Stimulated activated CD4-positive, alpha-beta T cell treated with anti-CD3 and anti-CD28 coated beads, Interleukin-15, amount 100 ng/mL, for 24 hours (primary cell): ENCODE measurements around the gene DMRT3.

Source experiments
- DNase-seq: peaks from one replicate; pipeline ENCODE4 v3.0.0-alpha.2; 2020

Gene DMRT3, protein sequence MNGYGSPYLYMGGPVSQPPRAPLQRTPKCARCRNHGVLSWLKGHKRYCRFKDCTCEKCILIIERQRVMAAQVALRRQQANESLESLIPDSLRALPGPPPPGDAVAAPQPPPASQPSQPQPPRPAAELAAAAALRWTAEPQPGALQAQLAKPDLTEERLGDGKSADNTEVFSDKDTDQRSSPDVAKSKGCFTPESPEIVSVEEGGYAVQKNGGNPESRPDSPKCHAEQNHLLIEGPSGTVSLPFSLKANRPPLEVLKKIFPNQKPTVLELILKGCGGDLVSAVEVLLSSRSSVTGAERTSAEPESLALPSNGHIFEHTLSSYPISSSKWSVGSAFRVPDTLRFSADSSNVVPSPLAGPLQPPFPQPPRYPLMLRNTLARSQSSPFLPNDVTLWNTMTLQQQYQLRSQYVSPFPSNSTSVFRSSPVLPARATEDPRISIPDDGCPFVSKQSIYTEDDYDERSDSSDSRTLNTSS

DNA sequence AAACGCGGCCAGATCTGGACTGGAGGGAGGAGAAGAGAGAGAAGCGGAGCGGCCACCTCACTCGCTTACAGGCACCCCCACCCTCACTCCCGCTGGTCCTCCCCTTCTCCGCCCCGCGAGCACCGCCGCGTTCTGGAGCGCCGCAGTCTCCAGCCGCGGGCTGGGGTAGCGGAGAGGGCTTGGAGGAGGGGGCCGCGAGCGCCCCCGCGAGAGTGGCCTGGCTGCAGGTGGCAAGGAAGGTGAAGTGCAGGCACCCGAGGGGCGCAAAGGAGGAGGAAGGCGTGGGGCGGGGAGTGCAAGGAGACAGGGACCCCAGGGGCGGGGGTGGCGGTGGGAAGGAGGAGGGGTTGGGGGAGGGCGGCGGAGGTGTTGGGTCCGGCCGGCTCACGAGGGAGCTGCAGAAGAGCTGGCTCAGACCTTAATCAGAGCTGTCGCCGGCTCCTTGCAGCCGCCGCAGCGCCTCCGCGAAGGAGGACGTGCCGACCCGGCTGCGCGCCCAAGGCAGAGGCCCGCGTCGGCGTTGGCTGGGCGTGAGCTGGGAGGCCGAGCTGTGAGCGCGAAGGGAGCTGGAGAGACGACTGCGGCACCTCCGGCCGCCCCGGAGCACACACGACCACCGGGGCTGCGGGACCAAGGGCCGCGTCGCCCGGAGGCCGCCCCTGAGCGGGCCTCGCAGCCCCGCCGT, at the start of gene DMRT3:
TSS of gene DMRT3 (plus strand) at position 398 of the 685 bp plus-strand sequence. CDS start 347 bp downstream, outside the sequence.
- DNase-seq, result peak; percentile 37

DNA sequence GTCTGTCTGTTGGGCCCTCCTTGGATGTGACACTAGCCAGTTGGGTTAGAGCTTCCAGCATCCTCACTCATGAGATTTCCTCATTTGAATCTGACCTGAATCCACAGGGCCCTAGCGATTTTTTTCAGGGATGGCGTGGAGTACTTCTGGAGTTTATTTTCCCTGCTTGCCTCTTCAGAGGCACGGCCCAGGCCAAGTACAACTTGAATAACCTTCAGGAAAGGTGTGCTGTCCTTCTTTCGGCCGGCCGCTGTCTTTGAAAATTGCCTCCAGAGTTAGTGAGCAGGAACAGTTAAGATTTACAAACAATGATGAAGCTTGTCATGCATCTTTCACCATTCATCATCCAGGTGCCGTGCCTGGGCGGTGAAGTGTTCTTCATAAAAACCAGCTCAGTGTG, 49.5 kb upstream of the DMRT3 start:
- no peak for DNase-seq

DNA sequence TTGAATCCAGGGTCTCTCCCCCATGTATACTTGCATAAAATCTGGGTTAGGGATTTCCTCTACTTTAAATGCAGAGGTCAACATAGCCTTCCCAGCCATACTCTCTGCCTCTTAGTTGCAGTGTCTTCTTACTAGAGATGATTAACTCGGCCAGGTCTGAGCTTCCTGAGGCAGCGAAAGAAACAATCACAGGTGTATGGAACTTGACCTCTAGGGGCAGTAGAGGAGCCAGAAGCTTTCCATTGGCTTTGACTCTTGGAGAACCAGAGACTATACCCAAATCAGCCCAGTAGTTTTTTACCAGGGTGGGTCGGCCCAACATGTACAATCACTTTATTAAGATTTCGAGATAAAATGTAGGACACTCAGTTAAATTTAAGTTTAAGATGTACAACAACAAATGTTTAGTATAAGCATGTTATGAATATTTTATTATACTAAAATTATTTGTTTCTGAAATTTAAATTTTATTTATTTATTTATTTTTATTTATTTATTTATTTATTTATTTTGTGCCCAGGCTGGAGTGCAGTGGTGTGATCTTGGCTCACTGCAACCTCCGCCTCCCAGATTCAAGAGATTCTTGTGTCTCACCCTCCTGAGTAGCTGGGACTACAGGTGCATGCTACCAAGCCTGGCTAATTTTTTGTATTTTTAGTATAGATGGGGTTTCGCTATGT, 48.0 kb upstream of the DMRT3 start:
- DNase-seq, result peak; percentile 8

DNA sequence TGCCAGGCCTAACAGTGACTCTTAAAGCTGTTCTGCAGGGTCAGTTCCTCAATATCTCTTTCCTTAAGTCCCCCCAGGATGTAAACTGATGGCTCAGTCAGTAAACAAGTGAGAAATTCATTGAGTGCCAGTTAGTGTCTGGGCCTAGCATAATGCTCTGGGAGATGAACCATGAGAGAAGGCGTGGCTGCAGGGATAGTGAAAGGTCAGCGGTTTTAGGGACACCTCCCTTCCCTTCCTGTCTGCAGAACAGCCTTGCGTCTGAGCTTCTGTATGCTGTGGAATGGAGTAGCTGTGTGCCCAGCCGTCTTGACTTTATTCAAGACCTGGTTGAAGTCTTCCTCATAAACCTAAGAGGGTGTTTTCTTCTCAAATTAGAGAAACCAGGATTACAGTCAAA, 46.7 kb upstream of the DMRT3 start:
- DNase-seq, result no peak

DNA sequence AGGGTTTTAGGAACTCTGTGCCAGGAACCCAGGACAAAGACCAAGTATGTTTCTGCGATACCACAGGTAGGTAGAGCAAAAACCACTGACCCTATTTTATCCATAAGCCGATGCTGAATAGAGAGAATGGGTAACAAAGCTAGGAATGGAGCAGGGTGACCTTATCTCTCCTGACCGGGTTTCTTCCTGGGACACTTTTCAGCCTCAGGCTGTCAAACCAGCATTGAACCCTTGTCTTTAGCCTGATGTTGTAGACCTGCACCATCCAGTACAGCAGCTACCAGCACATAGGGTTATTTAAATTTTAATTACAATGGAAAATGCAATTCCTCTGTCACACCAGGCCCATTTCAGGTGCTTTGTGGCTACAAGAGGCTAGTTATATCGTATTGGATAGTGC, 43.1 kb upstream of the DMRT3 start:
- DNase-seq, result no peak

DNA sequence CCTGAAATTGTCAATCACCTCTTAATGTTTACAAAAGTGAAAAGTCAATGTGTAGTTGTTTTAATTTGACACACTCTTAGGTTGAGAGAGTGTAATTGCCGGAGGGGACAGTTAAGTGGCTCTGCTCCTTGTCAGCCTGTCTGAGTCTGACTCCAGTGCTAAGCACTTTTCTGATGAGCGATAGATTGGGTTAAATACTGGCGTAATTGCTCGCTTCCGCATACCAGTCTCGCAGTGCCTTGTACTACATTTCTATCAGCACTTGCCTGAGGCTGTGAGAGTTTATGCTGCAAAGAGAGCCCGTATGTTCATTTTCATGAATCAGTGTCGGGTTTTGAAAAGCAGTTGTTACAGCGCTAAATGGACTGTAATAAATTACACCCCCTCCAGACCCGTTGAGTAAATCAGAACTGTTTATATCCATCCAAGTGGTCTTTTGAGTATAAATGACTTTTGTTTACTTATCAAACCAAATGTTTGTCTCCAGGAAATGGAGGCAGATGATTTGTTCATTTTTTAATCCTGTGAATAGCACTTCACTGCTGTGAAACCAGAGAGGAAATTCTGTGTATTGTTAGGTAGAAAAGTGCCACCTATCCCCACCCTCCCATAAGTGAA, 41.0 kb upstream of the DMRT3 start:
- DNase-seq, result no peak

DNA sequence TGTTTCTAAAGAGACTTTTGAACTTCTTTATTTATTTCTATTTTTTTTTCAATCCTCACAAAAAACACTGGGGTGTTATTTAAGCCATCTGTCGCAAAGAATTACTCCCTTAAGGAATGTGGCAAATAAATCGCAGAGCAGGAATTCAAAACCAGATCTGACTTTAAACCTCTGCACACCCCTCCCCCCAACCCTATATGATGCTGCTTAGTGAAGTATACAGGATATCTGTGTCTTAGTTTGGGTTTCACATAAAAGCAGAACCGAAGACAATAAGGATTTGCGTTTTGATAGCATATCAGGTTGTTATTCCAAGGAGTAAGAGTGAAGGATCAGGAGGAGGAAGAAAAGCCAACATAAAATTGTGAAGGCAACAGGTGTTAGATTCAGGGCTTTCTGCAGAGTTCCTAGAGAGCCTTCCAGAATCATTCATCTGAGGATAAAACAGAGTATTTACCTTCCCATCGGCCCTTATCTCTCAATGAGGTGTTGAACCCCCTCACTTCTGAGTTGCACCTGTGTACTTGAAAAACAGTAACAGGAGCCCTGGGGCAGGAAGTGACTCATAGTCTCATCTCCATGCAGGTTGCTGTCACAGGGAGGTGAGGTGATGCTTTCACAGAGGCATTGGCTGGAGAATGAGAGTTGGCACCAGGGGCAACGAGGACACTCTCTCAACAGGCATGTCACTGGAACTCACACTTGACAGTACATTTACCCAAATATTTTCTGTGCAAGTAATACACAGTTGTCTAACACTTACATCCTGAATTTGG, 33.5 kb upstream of the DMRT3 start:
- no peak for DNase-seq

DNA sequence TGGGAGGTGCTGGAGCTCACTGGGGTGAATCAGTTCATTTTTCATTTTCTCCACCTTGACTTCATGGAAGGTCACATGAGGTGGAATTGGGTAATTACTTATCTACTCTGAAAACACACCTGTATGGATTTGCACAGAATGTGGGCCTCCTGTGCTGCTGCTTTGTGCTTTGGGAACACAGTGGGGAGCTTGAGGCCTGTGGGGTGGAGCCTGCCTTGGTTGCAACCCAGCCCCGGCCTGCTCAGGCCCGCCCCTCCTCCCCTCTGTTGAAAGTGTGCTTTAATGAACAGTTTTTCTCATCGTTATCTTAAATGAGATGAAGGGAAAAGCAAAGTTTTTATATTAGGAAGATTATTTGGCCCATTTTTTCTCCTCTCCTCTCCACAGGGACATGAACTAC, 28.5 kb upstream of the DMRT3 start:
- DNase-seq, result no peak

DNA sequence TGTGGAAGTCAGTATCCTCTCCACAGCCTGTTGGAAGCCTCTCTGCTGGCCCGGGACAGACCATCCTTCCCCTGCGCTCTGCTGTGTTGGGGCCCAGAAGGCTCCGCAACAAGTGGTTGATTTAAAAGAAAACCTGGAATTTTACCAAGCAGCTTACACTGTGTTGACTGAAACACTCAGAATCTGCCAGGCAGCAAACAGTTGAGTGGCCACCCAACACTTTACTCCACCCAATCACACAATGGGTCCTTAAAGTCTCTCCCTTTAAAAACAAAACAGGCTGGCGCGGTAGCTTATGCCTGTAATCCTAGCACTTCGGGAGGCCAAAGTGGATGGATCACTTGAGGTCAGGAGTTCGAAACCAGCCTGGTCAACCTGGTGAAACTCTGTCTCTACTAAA, 28.0 kb upstream of the DMRT3 start:
- DNase-seq, result no peak

DNA sequence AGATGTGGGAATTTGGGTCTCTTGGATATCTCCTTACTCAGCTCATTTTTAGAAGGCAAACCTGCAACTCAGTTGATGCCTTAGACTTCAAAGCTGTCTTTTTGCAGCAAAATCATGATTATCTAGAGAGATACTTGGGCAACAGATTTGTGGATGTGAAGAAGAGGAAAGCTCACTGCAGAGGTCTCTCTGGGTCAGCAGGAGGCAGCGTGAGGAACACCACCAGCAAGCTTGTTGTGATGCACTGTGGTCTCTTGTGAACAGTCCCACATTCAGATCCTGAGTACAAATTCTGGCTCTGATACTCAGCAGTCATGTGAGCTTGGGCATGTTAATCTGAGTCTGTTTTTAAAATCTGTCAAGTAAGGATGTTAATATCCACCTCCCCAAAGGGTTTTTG, 26.3 kb upstream of the DMRT3 start:
- no peak for DNase-seq

DNA sequence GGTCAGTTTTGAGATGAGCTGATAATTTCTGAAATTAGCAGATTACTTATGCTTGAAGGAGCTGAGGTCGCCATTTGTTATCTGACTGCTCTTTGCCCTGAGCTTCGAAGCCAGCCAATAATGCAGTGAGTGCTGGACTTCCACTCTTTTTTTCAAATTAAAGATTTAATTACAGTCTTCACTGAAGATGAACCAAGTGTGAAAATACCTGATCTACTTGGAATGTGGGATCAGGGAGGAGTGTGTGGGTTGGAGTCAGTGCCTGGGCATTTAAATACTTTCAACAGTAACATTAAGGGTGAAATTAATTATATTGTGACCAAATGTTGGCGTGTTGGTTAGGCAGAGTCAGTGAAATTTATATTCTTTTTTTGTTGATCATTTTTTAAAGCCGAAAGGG, 23.9 kb upstream of the DMRT3 start:
- DNase-seq, result no peak

DNA sequence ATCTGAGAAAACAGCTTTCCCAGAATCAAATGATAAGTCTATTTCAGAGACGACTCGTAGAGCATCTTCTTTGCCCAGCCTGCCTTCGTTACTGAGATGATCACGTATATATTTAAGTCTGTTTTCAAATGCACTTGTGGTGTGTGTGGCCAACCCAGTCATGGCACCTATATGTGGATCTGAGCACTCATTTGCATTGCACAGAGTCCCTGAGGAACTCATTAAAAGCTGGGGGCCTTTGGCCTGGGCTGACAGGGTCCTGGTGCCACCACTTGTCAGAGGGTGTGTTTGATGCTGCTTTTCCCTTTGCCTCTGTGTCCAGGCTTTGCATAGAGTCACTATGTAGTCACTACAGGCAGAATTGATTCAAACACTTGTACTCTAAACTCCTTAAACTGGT, 17.4 kb upstream of the DMRT3 start:
- DNase-seq, result no peak

DNA sequence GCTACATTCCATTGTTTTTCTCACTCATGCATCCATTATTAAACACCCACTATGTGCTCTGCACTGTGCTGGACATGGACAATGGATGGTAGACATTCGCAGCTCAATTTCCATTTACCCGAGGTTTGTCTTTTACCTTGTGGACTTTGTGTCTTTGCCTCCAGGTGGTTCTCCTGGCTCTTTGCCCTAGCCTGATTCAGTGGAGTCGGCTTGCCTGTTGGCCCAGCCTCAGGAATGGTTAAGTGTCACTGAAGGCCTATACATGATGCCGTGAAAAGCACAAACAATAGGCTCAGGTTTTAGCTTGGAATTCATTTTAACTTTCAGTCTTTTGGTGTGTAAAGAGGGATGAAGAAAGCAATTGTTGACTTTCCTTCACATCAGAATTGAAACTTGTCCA, 16.5 kb upstream of the DMRT3 start:
- no peak for DNase-seq

DNA sequence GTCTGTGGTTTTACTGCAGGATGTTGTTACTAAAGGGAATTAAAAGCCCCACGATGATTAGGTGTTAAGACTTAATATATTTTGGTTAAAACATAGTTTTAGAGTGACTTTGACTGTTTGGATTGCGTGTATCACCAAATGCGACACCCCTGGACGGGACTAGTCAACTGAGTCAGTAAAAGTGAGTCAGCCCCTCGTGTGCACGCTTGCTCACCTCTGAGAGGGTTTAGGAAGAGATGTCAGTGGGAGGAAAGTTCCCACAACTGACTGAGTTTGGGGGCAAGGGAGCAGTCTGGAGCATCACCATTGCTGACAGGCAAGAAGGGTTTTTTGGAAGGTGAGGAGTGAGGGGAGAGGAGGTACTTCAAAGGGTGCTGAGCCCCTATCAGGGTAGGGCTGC, 14.4 kb upstream of the DMRT3 start:
- DNase-seq, result no peak

DNA sequence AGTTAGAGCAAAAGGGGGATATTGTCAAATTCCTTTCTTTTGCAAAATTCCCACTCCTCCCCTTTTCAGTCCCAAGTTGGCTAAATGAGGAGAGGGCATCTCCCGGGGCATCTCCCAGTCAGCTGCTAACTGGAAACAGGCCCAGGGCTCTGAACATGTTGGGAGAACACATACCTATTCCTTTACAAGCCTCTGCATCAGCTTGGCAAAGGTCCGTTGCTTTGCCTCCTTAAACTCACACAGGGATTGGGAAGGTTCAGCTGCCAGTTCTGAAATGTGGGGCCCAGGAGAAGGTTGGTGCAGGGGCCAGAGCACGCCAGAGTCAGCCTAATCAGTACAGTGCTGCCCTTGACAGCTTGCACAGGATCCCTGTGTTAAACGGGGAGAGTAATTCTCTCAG, 11.0 kb upstream of the DMRT3 start:
- DNase-seq, result no peak

DNA sequence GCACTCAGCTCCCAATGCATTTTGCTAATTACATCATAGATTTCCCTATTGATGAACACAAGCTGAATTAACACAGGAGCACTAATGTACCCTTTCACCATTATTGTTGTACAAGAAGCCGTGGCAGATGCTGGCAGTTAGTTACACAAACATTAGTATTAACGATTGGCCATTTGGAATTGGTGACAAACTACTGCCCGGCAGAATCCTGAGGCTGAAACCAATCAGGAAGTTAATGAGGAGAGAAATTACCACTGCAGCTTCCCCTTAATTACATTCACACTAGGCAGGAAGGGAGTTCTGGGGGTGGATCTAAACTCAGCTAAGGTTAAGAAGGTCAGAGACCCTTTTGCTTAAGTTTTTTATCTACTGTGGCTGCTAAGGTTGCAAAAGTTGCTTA, 9.6 kb upstream of the DMRT3 start:
- no peak for DNase-seq

DNA sequence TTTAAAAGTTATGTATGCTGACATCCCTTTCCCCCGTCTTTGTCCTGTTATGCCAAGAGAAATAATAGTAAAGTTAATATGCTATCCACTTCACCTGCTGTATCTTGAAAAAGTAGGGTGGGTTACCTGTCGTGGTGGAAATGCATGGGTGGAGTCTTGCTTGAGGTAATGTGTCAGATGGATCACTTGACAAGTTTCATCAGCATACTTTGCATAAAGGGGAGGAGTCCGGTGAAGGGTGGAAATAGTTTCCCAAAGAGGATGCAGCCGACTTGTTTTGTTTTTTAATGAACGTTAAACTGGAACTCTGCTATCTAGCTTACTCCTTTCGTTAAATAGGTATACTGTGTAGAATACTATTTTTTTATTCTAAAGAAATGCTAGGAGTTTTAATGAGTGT, 9.0 kb upstream of the DMRT3 start:
- no peak for DNase-seq

DNA sequence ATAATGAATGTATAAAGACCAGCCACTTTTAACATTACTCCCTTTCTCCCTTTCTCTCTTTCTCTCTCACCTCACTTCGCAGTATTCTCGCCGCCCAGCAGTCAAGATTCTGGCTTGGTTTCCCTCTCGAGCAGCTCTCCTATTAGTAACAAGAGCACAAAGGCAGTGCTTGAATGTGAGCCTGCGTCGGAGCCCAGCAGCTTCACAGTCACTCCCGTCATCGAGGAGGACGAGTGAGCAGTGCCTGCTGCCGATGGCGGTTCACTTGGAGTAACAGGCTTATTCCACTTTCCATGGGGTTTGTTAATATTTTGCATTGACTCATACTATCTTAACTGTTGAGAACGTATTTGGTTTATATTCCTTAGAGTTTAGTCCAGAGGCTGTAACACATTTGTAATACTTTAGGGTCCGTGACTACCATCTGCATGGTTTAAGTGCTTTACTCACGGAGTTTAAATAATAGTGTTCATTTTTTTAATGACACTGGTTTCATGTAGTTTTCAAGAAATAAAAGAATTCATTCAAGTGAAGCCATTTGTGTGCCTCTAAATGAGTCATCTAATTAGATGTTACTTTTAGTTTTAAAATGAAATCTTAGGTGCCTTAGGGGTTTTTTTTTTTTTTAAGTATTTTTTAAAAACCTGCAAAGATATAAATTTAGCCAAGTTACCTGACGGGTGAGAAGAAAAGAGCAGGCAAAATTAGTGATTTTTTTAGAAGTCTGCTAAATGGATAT, 8.4 kb upstream of the DMRT3 start:
- peak; percentile 6 for DNase-seq

DNA sequence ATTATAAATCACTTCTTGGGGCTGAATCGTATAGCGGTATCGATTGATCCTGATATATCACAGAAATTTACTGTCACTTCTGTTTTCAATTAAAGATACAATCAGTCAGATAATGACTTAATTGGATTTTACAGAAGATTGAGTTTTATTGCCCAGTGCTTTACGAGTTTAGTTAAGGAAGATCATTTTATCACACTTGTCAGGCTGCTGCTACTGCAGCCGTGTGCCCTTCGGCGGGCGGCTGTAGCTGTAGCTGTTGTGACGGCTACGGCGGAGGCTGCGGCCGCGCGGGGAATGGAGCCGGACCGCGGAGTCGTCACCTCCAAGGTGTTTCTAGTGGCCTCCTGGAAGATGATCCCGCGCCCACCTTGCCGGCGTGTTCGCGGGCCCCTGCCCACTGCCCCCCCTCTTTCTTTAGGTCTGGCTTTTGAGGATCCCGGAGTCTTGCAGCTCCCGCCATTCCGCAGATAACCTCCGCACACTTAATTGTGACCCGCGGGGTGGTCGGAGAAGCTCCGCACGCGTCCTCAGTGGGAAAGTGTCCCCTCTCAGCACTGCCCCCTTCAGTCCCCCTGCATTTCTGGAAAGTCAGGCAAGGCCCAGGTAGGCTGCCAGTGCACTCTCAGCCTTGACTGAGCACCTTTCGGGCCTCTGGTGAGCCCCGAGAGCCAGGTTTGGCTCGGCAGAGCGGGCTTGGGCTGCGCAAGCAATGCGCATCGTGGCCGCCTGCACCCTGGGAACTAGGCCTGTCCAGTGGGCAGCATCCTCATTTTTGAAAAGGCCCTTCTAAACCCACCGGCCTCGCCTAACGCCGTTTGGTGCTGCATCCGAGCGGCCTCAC, 6.9 kb upstream of the DMRT3 start:
- peak; percentile 8 for DNase-seq

DNA sequence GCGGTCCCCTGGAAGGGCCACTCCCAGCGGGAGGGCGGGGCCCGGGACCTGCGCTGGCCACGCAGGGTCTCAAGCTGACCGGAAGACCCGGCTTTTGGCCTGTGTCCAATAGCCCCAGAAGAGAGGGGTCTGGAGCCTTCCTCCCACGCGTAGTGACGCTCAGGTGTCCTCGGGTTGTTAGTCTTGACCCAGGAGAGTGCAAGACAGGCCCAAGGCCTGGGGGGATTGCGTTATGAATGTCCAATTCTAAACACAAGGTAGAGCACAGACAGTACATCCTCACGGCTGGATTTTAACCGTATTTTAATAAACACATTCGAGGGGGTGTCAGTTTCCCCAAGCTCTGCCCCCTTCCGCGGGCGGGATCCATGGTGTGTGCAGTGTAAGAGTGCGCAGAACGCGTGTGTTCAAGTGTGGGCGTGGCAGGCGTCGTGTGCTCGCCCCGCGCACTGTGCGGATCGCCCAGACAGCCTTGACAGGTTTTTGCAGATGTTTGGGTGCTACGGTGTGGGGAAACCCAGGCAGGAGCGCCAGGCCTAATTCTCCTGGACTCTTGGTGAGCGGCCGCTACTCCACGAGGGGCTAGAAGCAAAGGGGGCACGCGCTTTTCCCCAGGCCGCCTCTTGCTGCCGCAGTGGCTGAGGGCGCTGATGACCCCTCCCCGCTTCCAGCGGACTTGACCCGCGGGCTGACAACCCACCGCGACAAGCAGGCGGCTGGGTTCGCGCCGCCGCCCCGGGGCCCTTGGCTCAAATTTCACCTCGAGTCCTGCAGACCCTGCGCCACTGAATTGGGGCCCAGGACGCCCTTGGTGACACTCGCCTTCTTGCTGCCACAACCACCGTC, 6.1 kb upstream of the DMRT3 start:
- peak; percentile 4 for DNase-seq
